Measurements from ENCODE around the gene HSPA4L.

DNA sequence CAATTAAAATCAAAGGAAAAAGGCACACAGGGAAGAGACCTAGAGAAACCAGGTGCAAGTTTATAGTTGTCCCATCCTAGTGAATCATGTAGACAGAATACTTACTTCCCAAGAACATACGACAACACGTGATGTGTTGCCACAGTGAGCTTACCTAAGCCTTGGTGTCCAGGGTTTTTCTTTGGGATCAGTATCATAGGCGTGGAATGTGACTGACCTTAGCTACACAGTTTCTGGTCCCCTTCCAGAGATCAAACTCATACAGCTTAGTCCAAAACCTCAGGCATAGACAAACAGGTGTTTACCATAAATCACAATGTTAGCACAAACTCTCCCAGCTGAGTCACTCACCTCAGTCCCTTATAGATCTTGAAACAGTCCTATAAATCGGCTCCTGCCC is 34.2 kb upstream of the HSPA4L start:
- TF ChIP-seq GATA2 (IDR thresholded peaks at IDR 0.05; ENCODE audit: low read depth, low read length) (no peak), GATA3 (IDR thresholded peaks at IDR 0.05; ENCODE audit: low read depth, low read length) (no peak)

Data from SH-SY5Y (cell line).